Duodenal mucosa (tissue), 2 donors: Measurements from ENCODE around the gene TMEM220.

ENCODE experiments used
- H3K27ac ChIP-seq: one replicate; pipeline ENCODE4 v1.7.0; 2013; ENCODE audit warnings: low read depth, low read length
- H3K27me3 ChIP-seq, 2 donors: one replicate each; pipeline ENCODE4 v1.7.0; 2013; ENCODE audit warnings: low read length in 2 of 2, control low read depth in 1 of 2; ENCODE audit not compliant: insufficient read depth in 2 of 2, control insufficient read depth in 1 of 2
- H3K36me3 ChIP-seq, 2 donors: one replicate each; pipeline ENCODE4 v1.7.0; 2013; ENCODE audit warnings: low read length in 2 of 2, control low read depth in 1 of 2; ENCODE audit not compliant: insufficient read depth in 2 of 2, control insufficient read depth in 1 of 2
- H3K4me1 ChIP-seq, 2 donors: one replicate each; pipeline ENCODE4 v1.7.0; 2013; ENCODE audit warnings: low read length in 2 of 2, control low read depth in 1 of 2; ENCODE audit not compliant: insufficient read depth in 2 of 2, control insufficient read depth in 1 of 2
- H3K4me3 ChIP-seq, 2 donors: one replicate each; pipeline ENCODE4 v1.7.0; 2013; ENCODE audit warnings: low read length in 2 of 2, low read depth in 1 of 2
- H3K9ac ChIP-seq, 2 donors: one replicate each; pipeline ENCODE4 v1.7.0; 2013; ENCODE audit warnings: low read length in 2 of 2, low read depth in 1 of 2
- H3K9me3 ChIP-seq, 2 donors: one replicate each; pipeline ENCODE4 v1.7.0; 2013; ENCODE audit warnings: low read length in 2 of 2, control low read depth in 1 of 2; ENCODE audit not compliant: control insufficient read depth in 1 of 2

Gene TMEM220

GRCh38 chr17:10755592-10756127 lies 25.8 kb upstream of the TMEM220 start:
- Histone ChIP-seq H3K9me3 (no peaks in the 10 kb centered on the region), H3K27me3 (no peaks in the 10 kb centered on the region), H3K9ac (no peak overlapping the region), H3K27ac (no peak overlapping the region), H3K4me1 (no peaks in the 10 kb centered on the region), H3K36me3 (peaks cover 0 to 3% of the 10 kb centered on the region in 2 donors), H3K4me3 (no peak overlapping the region)

GRCh38 chr17:10754861-10755591 lies 25.2 kb upstream of the TMEM220 start:
- Histone ChIP-seq H3K9me3 (no peaks in the 10 kb centered on the region), H3K27me3 (no peaks in the 10 kb centered on the region), H3K4me1 (no peaks in the 10 kb centered on the region), H3K27ac (no peak overlapping the region), H3K9ac (no peak overlapping the region), H3K36me3 (peaks cover 0 to 3% of the 10 kb centered on the region in 2 donors), H3K4me3 (no peak overlapping the region)

GRCh38 chr17:10754109-10754508 lies 24.3 kb upstream of the TMEM220 start:
- H3K27me3 ChIP-seq = no peaks in the 10 kb centered on the region
- H3K9ac ChIP-seq = no peak overlapping the region
- H3K4me3 ChIP-seq = no peak overlapping the region
- H3K9me3 ChIP-seq = no peaks in the 10 kb centered on the region
- peaks cover 0 to 3% of the 10 kb centered on the region in 2 donors for H3K36me3 ChIP-seq
- H3K4me1 ChIP-seq = no peaks in the 10 kb centered on the region
- H3K27ac ChIP-seq = no peak overlapping the region

GRCh38 chr17:10752696-10753095 lies 22.9 kb upstream of the TMEM220 start:
- Histone ChIP-seq H3K36me3 (peaks cover 0 to 3% of the 10 kb centered on the region in 2 donors), H3K9ac (no peak overlapping the region), H3K27me3 (no peaks in the 10 kb centered on the region), H3K27ac (no peak overlapping the region), H3K4me3 (no peak overlapping the region), H3K9me3 (no peaks in the 10 kb centered on the region), H3K4me1 (no peaks in the 10 kb centered on the region)

- Histone ChIP-seq H3K9me3 (no peaks in the 10 kb centered on the region), H3K4me1 (no peaks in the 10 kb centered on the region), H3K27me3 (no peaks in the 10 kb centered on the region), H3K36me3 (peaks cover 0 to 3% of the 10 kb centered on the region in 2 donors), H3K9ac (no peak overlapping the region), H3K27ac (no peak overlapping the region), H3K4me3 (no peak overlapping the region)
Measured at GRCh38 chr17:10751563-10751962, 21.7 kb upstream of the TMEM220 start.

DNA sequence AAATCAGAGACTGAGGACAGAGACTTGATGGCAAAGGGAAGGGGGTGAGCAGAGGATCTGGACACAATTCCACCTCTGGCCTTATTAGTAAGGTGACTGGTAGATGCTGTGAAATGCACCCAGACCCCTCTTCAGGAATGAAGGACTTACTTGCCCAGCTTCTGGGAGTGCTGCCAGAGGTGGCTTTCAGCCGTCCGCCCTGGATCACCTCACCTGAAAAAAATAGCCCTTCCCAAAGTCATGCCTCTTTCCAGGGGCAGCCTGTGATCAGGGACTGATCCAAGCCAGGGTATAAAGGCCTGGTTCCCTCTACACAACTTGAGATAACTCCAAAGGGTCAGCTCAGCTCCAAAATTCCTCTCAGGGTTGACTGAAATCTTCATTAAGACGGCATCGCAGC lies 20.4 kb upstream of the TMEM220 start:
- H3K27me3 ChIP-seq = no peaks in the 10 kb centered on the region
- no peaks in the 10 kb centered on the region for H3K36me3 ChIP-seq

DNA sequence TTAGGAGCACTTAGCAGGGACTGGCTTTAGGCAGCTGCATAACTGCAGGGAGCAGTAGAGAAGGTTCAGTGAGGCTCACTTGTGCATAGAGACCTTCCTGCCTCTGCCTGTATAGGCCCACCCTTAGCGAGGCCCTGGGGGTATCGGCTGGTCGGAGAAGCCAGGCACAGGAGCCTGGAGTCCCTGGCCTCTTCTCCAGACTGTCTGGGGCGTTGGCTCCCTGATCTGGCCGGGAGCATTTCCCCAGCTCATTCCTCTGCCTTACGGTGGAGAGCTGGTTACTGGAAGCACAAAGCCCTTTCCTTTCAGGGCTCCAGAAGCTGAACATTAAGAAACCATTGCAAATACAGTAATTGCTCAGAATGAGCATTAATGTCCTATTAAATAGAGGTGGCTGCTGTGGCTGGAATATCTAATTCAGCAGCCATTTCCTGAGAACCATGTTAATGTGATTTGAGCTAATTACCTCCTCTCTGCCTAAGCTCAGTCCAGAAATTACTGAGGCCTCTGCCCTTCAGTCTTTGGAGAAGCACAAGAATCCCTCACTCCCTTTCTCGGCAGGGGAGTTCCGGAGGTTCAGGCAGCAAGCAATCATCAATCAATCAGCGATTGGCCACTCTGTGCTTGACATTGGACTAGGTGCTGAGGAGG lies 18.8 kb upstream of the TMEM220 start:
- no peak overlapping the region for H3K9ac ChIP-seq
- H3K4me3 ChIP-seq = no peak overlapping the region
- H3K27me3 ChIP-seq = no peaks in the 10 kb centered on the region
- H3K4me1 ChIP-seq = peaks cover 8 to 14% of the 10 kb centered on the region in 2 donors
- no peak overlapping the region for H3K27ac ChIP-seq
- H3K9me3 ChIP-seq = no peaks in the 10 kb centered on the region
- H3K36me3 ChIP-seq = no peaks in the 10 kb centered on the region

More for the DNA sequence above, 20.4 kb upstream of the TMEM220 start:
- Histone ChIP-seq H3K4me3 (no peak overlapping the region), H3K9me3 (no peaks in the 10 kb centered on the region), H3K4me1 (peaks cover 2 to 4% of the 10 kb centered on the region in 2 donors), H3K9ac (no peak overlapping the region), H3K27ac (no peak overlapping the region)

- Histone ChIP-seq H3K9me3 (no peaks in the 10 kb centered on the region), H3K36me3 (no peaks in the 10 kb centered on the region), H3K4me3 (no peak overlapping the region), H3K27me3 (no peaks in the 10 kb centered on the region), H3K27ac (no peak overlapping the region), H3K9ac (no peak overlapping the region), H3K4me1 (peaks cover 8 to 18% of the 10 kb centered on the region in 2 donors)
Measured at GRCh38 chr17:10745231-10745630, 15.4 kb upstream of the TMEM220 start.

GRCh38 chr17:10744501-10745000 lies 14.7 kb upstream of the TMEM220 start:
- Histone ChIP-seq H3K36me3 (no peaks in the 10 kb centered on the region), H3K4me1 (peaks cover 10 to 22% of the 10 kb centered on the region in 2 donors), H3K27me3 (no peaks in the 10 kb centered on the region), H3K27ac (no peak overlapping the region), H3K9ac (no peak overlapping the region), H3K4me3 (no peak overlapping the region), H3K9me3 (no peaks in the 10 kb centered on the region)

- Histone ChIP-seq H3K4me3 (no peak overlapping the region), H3K4me1 (peaks cover 17 to 30% of the 10 kb centered on the region in 2 donors), H3K9me3 (no peaks in the 10 kb centered on the region), H3K27me3 (no peaks in the 10 kb centered on the region), H3K36me3 (no peaks in the 10 kb centered on the region), H3K27ac (no peak overlapping the region), H3K9ac (no peak overlapping the region)
Measured at GRCh38 chr17:10743316-10744009, 13.6 kb upstream of the TMEM220 start.
